ENCODE results near the gene FAM78A.
"Not testable (repeated sequence)": the region's sequence is repeated elsewhere in the genome, so short reads cannot be mapped to it uniquely, and the experiment has no call there.

The FAM78A gene

DNA sequence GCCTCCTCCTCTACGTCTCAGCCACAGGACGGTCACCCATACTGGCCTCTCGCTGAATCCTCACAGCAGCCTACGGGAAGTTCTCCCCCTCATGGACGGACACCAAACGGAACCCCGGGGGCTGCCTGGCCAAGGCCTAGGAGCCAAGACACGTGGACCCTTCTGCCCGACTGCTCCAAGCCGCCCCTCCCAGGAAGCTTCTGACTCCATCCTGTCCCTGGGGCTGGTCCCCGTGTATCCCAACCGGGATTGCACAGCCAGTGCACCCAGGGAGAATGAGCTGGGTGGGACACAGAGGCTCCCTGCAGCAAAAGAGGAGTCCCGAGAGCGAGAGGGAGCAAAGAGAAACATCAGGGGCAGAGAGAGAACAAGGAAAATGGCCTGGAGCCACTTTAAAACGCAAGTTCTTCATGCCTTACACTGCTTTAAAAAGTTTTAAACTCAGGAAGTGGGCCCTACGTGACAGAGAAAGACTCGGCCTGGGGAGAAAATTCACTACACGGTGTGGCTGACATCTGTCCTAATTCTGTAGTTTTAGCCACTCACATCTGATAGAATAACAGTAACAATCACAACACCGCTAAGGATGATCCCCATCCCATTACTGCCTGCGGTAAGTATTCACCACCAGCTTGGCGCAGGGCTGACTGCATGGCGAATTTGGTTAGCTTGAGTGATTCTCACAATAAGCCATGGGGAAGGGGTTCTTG, 3.0 kb downstream of the FAM78A start:
- H3K9me3 Mint-ChIP-seq: no peaks in the 10 kb centered on the region
- H3K36me3 Mint-ChIP-seq (ENCODE audit: insufficient read depth): peaks cover 70% of the 10 kb centered on the region
- peak overlapping the region; percentile 97 for H3K4me3 Mint-ChIP-seq
- H3K27ac Mint-ChIP-seq: peak overlapping the region; percentile 98
- ATAC-seq (replicated peaks): no peak
- DNase-seq: no peak
- H3K27me3 Mint-ChIP-seq: no peaks in the 10 kb centered on the region
- peaks cover 42 to 49% of the 10 kb centered on the region in 2 donors for H3K4me1 Mint-ChIP-seq (ENCODE audit: low read depth in 2 of 2)

- ATAC-seq (replicated peaks) (no peak), DNase-seq (no peak)
- H3K36me3 Mint-ChIP-seq (ENCODE audit: insufficient read depth): peaks cover 75% of the 10 kb centered on the region
- peaks cover 39 to 49% of the 10 kb centered on the region in 2 donors for H3K4me1 Mint-ChIP-seq (ENCODE audit: low read depth in 2 of 2)
- H3K4me3 Mint-ChIP-seq: peak overlapping the region; percentile 97
- H3K27me3 Mint-ChIP-seq: no peaks in the 10 kb centered on the region
- H3K9me3 Mint-ChIP-seq: no peaks in the 10 kb centered on the region
- H3K27ac Mint-ChIP-seq: peak overlapping the region; percentile 98
Observed at GRCh38 chr9:131272212-131272611, 4.1 kb downstream of the FAM78A start.

- peak overlapping the region; percentile 97 for H3K4me3 Mint-ChIP-seq
- H3K27ac Mint-ChIP-seq: peak overlapping the region; percentile 98
- peaks cover 46 to 54% of the 10 kb centered on the region in 2 donors for H3K4me1 Mint-ChIP-seq (ENCODE audit: low read depth in 2 of 2)
- H3K36me3 Mint-ChIP-seq (ENCODE audit: insufficient read depth): peaks cover 76% of the 10 kb centered on the region
- H3K9me3 Mint-ChIP-seq: no peaks in the 10 kb centered on the region
- H3K27me3 Mint-ChIP-seq: no peaks in the 10 kb centered on the region
- ATAC-seq (replicated peaks) (no peak), DNase-seq (no peak)
Observed at GRCh38 chr9:131271506-131271931, 4.8 kb downstream of the FAM78A start.

DNA sequence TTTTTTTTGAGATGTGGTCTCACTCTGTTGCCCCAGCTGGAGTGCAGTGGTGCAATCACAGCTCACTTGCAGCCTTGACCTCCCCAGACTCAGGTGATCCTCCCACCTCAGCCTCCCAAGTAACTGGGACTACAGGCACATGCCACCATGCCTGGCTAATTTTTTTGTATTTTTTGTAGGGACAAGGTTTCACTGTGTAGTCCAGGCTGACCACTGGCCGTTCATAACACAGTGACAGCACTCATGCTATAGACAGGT, 5.4 kb downstream of the FAM78A start:
- H3K9me3 Mint-ChIP-seq; ATAC-seq (replicated peaks); DNase-seq; H3K27me3 Mint-ChIP-seq: not testable (repeated sequence)
- Mint-ChIP-seq H3K4me1 (ENCODE audit: low read depth in 2 of 2) (peaks cover 48 to 60% of the 10 kb centered on the region in 2 donors), H3K4me3 (peak overlapping the region; percentile 97), H3K27ac (peak overlapping the region; percentile 98), H3K36me3 (ENCODE audit: insufficient read depth) (peaks cover 76% of the 10 kb centered on the region)

- Mint-ChIP-seq H3K36me3 (ENCODE audit: insufficient read depth) (peaks cover 71% of the 10 kb centered on the region), H3K27me3 (no peaks in the 10 kb centered on the region), H3K4me1 (ENCODE audit: low read depth in 2 of 2) (peaks cover 54 to 64% of the 10 kb centered on the region in 2 donors), H3K27ac (peak overlapping the region; percentile 98), H3K9me3 (no peaks in the 10 kb centered on the region), H3K4me3 (peak overlapping the region; percentile 97)
- ATAC-seq (replicated peaks): peak; percentile 15
- DNase-seq: no peak
Observed at GRCh38 chr9:131270171-131271015, 5.9 kb downstream of the FAM78A start.

GRCh38 chr9:131266266-131267229, 9.8 kb downstream of the FAM78A start:
- no peaks in the 10 kb centered on the region for H3K9me3 Mint-ChIP-seq
- H3K4me3 Mint-ChIP-seq: peak overlapping the region; percentile 97
- H3K27ac Mint-ChIP-seq: peak overlapping the region; percentile 98
- DNase-seq (no peak), ATAC-seq (replicated peaks) (no peak)
- H3K27me3 Mint-ChIP-seq: no peaks in the 10 kb centered on the region
- H3K36me3 Mint-ChIP-seq (ENCODE audit: insufficient read depth): peaks cover 76% of the 10 kb centered on the region
- peaks cover 59 to 65% of the 10 kb centered on the region in 2 donors for H3K4me1 Mint-ChIP-seq (ENCODE audit: low read depth in 2 of 2)

DNA sequence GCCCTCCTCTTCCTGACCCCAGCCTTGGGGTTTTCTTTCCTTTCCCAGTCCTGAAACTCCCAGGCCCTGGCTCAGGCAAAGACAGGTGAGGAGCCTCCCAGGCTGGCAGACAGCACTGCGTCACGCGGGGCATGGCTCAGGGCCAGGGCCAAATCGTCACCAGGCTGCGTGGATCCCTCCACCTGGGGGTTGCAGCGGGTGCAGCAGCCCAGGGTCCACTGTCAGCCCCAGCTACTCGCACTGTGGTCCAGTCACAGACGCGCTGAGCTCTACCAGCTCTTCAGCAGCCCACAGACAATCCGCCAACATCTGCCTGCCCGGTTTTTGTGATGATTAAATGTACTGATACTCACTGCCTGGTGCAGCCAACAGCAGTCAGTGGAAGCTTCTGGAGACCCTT, 12.1 kb downstream of the FAM78A start:
- H3K4me1 Mint-ChIP-seq (ENCODE audit: low read depth in 2 of 2): peaks cover 59 to 62% of the 10 kb centered on the region in 2 donors
- H3K9me3 Mint-ChIP-seq: no peaks in the 10 kb centered on the region
- peaks cover 87% of the 10 kb centered on the region for H3K36me3 Mint-ChIP-seq (ENCODE audit: insufficient read depth)
- no peaks in the 10 kb centered on the region for H3K27me3 Mint-ChIP-seq
- peak overlapping the region; percentile 98 for H3K27ac Mint-ChIP-seq
- peak overlapping the region; percentile 97 for H3K4me3 Mint-ChIP-seq
- DNase-seq: peak in 1 of 3 experiments; percentile 38
- peak; percentile 49 for ATAC-seq (replicated peaks)

GRCh38 chr9:131263701-131264100, 12.6 kb downstream of the FAM78A start:
- H3K27ac Mint-ChIP-seq: peak overlapping the region in 1 of 2 donors; percentile 98
- H3K36me3 Mint-ChIP-seq (ENCODE audit: insufficient read depth): peaks cover 86% of the 10 kb centered on the region
- H3K27me3 Mint-ChIP-seq: no peaks in the 10 kb centered on the region
- H3K4me1 Mint-ChIP-seq (ENCODE audit: low read depth in 2 of 2): peaks cover 57 to 62% of the 10 kb centered on the region in 2 donors
- DNase-seq: no peak
- peak overlapping the region; percentile 97 for H3K4me3 Mint-ChIP-seq
- no peaks in the 10 kb centered on the region for H3K9me3 Mint-ChIP-seq
- no peak for ATAC-seq (replicated peaks)

GRCh38 chr9:131263033-131263343, 13.3 kb downstream of the FAM78A start:
- not testable (repeated sequence) for ATAC-seq (replicated peaks); H3K9me3 Mint-ChIP-seq; H3K27me3 Mint-ChIP-seq; DNase-seq
- H3K4me1 Mint-ChIP-seq (ENCODE audit: low read depth in 2 of 2): peaks cover 55 to 64% of the 10 kb centered on the region in 2 donors
- peak overlapping the region; percentile 32 to 98 for H3K27ac Mint-ChIP-seq
- peaks cover 85% of the 10 kb centered on the region for H3K36me3 Mint-ChIP-seq (ENCODE audit: insufficient read depth)
- H3K4me3 Mint-ChIP-seq: peak overlapping the region; percentile 52 to 57

DNA sequence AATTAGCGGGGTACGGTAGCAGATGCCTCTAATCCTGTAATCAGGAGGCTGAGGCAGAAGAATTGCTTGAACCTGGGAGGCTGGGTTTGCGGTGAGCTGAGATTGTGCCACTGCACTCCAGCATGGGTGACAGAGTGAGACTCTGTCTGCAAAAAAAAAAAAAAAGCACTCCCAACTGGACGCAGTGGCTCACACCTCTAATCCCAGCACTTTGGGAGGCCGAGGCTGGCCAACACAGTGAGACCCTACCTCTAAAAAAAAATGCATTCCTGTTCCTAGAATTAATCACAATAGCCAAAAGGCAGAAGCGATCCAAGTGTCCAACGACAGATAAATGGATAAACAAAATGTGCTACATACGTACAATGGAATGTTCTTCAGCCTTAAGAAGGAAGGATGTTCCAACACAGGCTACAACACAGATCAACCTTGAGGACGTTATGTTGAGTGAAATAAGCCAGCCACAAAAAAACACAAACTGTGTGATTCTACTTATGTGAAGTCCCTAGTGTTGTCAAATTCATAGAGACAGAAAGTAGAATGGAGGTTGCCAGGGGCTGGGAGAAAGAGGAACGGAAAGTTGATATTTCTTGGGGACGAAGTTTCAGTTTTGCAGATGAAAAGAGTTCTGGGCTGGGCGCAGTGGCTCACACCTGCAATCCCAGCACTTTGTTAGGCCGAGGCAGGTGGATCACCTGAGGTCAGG, 13.8 kb downstream of the FAM78A start:
- no peak for ATAC-seq (replicated peaks)
- peak overlapping the region; percentile 32 to 98 for H3K27ac Mint-ChIP-seq
- peak overlapping the region; percentile 52 to 57 for H3K4me3 Mint-ChIP-seq
- H3K36me3 Mint-ChIP-seq (ENCODE audit: insufficient read depth): peaks cover 85% of the 10 kb centered on the region
- H3K27me3 Mint-ChIP-seq: no peaks in the 10 kb centered on the region
- DNase-seq: no peak
- no peaks in the 10 kb centered on the region for H3K9me3 Mint-ChIP-seq
- peaks cover 60 to 67% of the 10 kb centered on the region in 2 donors for H3K4me1 Mint-ChIP-seq (ENCODE audit: low read depth in 2 of 2)

GRCh38 chr9:131260751-131261452, 15.4 kb downstream of the FAM78A start:
- no peak overlapping the region for H3K4me3 Mint-ChIP-seq

GRCh38 chr9:131259916-131260597, 16.3 kb downstream of the FAM78A start:
- Mint-ChIP-seq H3K4me3 (no peak overlapping the region), H3K9me3 (no peaks in the 10 kb centered on the region), H3K4me1 (ENCODE audit: low read depth in 2 of 2) (peaks cover 52% of the 10 kb centered on the region in 2 donors), H3K36me3 (ENCODE audit: insufficient read depth) (peaks cover 95% of the 10 kb centered on the region), H3K27me3 (no peaks in the 10 kb centered on the region), H3K27ac (peak overlapping the region; percentile 81 to 83)
- ATAC-seq (replicated peaks): no peak
- DNase-seq: no peak

More at GRCh38 chr9:131260751-131261452, 15.4 kb downstream of the FAM78A start:
- DNase-seq (no peak), ATAC-seq (replicated peaks) (no peak)
- H3K36me3 Mint-ChIP-seq (ENCODE audit: insufficient read depth): peaks cover 93% of the 10 kb centered on the region
- H3K9me3 Mint-ChIP-seq: no peaks in the 10 kb centered on the region
- H3K27ac Mint-ChIP-seq: peak overlapping the region; percentile 81 to 83
- H3K27me3 Mint-ChIP-seq: no peaks in the 10 kb centered on the region
- H3K4me1 Mint-ChIP-seq (ENCODE audit: low read depth in 2 of 2): peaks cover 56 to 59% of the 10 kb centered on the region in 2 donors
